ENCODE results near the gene TESK2.
"Not testable (repeated sequence)": the region's sequence is repeated elsewhere in the genome, so short reads cannot be mapped to it uniquely, and the experiment has no call there.

TESK2 gene

DNA sequence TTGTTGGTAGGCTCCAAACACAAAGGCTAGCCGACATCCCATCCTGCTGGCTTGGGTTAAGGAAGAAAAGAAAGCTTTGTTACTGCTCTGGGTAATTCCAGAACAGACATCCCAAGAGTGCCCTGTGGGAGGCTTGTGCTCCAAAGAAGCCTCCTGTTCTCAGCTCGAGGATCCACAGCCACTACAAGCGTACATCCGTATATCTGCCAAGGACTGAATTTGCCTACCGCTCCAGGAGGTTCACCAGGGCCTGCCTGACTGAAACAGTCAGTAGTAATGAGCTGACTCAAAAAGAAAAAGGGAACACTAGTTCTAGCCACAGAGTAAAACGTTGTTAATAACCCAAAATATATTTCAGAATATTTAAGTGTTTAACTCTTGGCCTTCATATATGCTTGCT is 125.9 kb downstream of the TESK2 start:
- TF ChIP-seq, protein P1, sequence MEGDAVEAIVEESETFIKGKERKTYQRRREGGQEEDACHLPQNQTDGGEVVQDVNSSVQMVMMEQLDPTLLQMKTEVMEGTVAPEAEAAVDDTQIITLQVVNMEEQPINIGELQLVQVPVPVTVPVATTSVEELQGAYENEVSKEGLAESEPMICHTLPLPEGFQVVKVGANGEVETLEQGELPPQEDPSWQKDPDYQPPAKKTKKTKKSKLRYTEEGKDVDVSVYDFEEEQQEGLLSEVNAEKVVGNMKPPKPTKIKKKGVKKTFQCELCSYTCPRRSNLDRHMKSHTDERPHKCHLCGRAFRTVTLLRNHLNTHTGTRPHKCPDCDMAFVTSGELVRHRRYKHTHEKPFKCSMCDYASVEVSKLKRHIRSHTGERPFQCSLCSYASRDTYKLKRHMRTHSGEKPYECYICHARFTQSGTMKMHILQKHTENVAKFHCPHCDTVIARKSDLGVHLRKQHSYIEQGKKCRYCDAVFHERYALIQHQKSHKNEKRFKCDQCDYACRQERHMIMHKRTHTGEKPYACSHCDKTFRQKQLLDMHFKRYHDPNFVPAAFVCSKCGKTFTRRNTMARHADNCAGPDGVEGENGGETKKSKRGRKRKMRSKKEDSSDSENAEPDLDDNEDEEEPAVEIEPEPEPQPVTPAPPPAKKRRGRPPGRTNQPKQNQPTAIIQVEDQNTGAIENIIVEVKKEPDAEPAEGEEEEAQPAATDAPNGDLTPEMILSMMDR (IDR thresholded peaks at IDR 0.05; ENCODE audit: control insufficient read depth, insufficient read depth, low read depth, low read length, missing control alignments): no peak
- DNase-seq (ENCODE audit: low read depth): no peak
- no peak overlapping the region for H3K4me3 ChIP-seq (ENCODE audit: control insufficient read depth, low read depth, low read length)

DNA sequence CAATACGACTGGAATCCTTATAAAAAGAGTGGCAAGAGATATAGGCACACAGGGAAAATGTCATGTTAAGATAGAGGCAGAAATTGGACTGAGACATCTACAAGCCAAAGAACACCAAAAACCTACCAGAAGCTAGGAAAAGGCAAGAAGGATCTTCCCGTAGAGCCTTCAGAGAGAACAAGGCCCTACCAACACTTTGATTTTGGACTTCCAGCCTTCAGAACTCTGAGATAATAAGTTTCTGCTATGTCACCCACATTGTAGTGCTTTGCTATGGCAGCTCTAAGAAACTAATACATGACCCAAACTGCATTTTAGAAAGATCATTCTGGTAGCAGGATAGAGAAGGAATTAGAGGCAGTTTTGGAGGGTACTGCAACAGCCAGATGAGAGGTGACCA is 126.7 kb downstream of the TESK2 start:
- H3K4me3 ChIP-seq (ENCODE audit: control insufficient read depth, low read depth, low read length): no peak overlapping the region
- TF ChIP-seq, protein P1 (IDR thresholded peaks at IDR 0.05; ENCODE audit: control insufficient read depth, insufficient read depth, low read depth, low read length, missing control alignments): no peak
- DNase-seq (ENCODE audit: low read depth): no peak

DNA sequence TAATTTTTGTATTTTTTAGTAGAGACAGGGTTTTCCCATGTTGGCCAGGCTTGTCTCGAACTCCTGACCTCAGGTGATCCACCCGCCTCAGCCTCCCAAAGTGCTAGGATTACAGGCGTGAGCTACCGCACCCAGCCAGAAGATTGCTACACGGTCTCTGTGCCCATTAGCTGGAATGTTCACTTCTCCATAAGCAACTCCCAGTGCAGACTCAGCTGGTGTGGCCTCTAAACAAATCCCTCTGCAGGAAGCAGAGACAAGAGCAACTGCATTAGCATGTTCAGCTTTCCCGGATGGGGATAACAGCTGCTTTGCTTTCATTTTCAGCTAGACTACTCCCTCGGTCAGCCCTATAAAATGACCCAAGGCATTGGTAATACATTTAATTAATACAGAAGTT is 130.0 kb downstream of the TESK2 start:
- H3K4me3 ChIP-seq (ENCODE audit: control insufficient read depth, low read depth, low read length): not testable (repeated sequence)
- peak; percentile 57 for DNase-seq (ENCODE audit: low read depth)

DNA sequence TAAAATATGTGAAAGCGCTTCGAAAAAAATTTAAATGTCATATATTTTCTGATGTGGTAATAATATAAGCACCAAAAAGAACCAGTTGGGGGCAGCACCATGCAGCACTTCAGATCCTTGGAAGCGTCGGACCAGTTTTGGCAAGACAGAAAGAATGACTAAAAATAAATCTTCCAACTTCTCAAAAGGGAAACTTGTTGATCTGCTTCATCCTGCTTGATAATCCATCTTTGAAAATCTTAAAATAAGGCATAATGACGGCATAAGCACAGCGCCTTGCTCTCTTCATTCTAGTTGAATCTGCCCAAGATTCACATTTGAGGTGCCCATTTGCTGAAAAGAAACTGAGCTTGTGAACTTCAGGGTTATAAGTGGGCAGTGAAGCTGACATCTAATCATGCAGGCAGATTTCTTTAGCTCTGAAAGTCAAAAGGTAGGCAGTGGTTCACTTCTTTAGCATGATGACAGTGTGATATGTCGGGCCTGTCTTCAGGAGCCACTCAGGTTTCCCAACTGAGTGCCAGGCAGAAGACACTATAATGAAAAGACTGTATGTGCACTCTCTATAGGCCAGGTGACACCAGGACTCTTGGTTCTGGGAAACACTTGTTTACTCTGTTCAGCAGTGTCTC is 131.0 kb downstream of the TESK2 start:
- no peak overlapping the region for H3K4me3 ChIP-seq (ENCODE audit: control insufficient read depth, low read depth, low read length)
- TF ChIP-seq, protein P1 (IDR thresholded peaks at IDR 0.05; ENCODE audit: control insufficient read depth, insufficient read depth, low read depth, low read length, missing control alignments): peak; percentile 61
- DNase-seq (ENCODE audit: low read depth): peak; percentile 32

DNA sequence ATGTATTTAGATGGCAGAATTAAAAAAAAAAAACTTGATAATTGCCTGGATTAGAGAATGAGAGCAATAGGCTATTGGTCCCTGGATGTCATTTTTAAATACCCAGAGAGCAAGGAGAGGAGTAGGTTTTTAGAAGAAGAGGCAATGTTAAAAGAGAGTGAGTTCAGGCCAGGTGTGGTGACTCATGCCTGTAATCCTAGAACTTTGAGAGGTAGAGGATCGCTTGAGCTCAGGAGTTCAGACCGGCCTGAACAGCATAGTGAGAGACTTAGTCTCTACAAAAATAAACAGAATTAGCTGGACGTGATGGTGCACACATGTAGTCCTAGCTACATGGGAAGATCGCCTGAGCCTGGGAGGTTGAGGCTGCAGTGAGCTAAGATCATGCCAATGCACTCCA is 134.8 kb downstream of the TESK2 start:
- TF ChIP-seq, protein P1 (IDR thresholded peaks at IDR 0.05; ENCODE audit: control insufficient read depth, insufficient read depth, low read depth, low read length, missing control alignments): no peak
- no peak for DNase-seq (ENCODE audit: low read depth)

DNA sequence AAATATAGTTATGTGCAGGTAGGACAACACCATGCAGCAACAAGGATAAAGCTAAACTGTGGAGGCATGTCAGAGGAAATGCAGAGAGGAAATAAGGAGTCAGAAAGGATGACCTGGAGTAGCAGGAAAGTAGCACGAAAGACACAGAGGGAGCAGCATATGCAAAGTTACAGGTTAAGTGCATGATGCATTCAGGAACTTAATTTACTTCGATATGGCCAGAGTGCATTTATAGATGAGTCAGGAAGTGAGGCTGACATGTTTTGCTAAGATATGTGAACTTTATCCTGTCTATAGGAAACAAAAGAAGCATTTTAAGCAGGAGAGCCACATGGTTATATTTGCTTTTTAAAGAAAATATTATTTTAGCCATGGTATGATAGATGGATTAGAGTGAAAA is 135.3 kb downstream of the TESK2 start:
- DNase-seq (ENCODE audit: low read depth): no peak
- TF ChIP-seq, protein P1 (IDR thresholded peaks at IDR 0.05; ENCODE audit: control insufficient read depth, insufficient read depth, low read depth, low read length, missing control alignments): no peak
- no peak overlapping the region for H3K4me3 ChIP-seq (ENCODE audit: control insufficient read depth, low read depth, low read length)

More for the DNA sequence above, 134.8 kb downstream of the TESK2 start:
- no peak overlapping the region for H3K4me3 ChIP-seq (ENCODE audit: control insufficient read depth, low read depth, low read length)

DNA sequence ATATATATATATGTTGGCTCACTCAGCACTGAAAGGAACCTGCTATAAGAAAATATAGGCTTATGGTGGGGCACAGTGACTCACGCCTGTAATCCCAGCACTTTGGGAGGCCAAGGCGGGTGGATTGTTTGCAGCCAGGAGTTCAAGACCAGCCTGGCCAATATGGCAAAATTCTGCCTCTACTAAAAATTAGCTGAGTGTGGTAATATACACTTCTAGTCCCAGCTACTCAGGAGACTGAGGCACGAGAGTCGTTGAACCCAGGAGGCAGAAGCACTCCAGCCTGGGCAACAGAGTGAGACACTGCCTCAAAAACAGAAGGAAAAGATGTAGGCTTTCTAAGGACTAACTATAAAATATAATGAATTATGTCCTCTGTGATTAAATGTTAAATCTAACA is 136.1 kb downstream of the TESK2 start:
- no peak for DNase-seq (ENCODE audit: low read depth)
- H3K4me3 ChIP-seq (ENCODE audit: control insufficient read depth, low read depth, low read length): no peak overlapping the region
- TF ChIP-seq, protein P1 (IDR thresholded peaks at IDR 0.05; ENCODE audit: control insufficient read depth, insufficient read depth, low read depth, low read length, missing control alignments): no peak
